GM23248 (cell line): Measurements from ENCODE around the gene DNAH7. TPM values are rescaled to one million over a fixed set of nuclear protein-coding genes. Genes with fewer than 3 reads are reported as not detected.

ENCODE experiments used
- DNase-seq: peaks from one replicate; pipeline ENCODE4 v3.0.0-alpha.2; 2015
- H2AFZ ChIP-seq: fragments of 200-600 bp; sonication (generic); 2 replicates; pipeline ENCODE4 v1.6.1; 2016; ENCODE audit warnings: antibody characterized with exemption
- H3F3A ChIP-seq: fragments of 200-600 bp; sonication (generic); 2 replicates; pipeline ENCODE4 v1.6.1; 2016; ENCODE audit warnings: mild to moderate bottlenecking, antibody characterized with exemption, mixed run types; ENCODE audit not compliant: insufficient read depth
- H3K27ac ChIP-seq: fragments of 200-600 bp; sonication (generic); 2 replicates; pipeline ENCODE4 v1.5.1; 2016; ENCODE audit warnings: mild to moderate bottlenecking
- H3K27me3 ChIP-seq: fragments of 200-600 bp; sonication (generic); replicated peaks from 2 replicates; pipeline ENCODE4 v1.6.1; 2016; ENCODE audit warnings: mild to moderate bottlenecking; ENCODE audit not compliant: insufficient read depth
- H3K36me3 ChIP-seq: fragments of 200-600 bp; sonication (generic); 2 replicates; pipeline ENCODE4 v1.6.1; 2016; ENCODE audit warnings: low read depth, mild to moderate bottlenecking
- H3K4me1 ChIP-seq: fragments of 200-600 bp; sonication (generic); 2 replicates; pipeline ENCODE4 v1.6.1; 2016; ENCODE audit warnings: mild to moderate bottlenecking; ENCODE audit not compliant: insufficient read depth
- H3K4me2 ChIP-seq: fragments of 200-600 bp; sonication (generic); one replicate; pipeline ENCODE4 v1.6.1; 2016; ENCODE audit warnings: mild to moderate bottlenecking; ENCODE audit not compliant: unreplicated experiment
- H3K4me3 ChIP-seq: fragments of 200-600 bp; sonication (generic); 2 replicates; pipeline ENCODE4 v1.5.1; 2016; ENCODE audit warnings: mild to moderate bottlenecking
- H3K79me2 ChIP-seq: fragments of 200-600 bp; sonication (generic); 2 replicates; pipeline ENCODE4 v1.6.1; 2016; ENCODE audit warnings: mild to moderate bottlenecking; ENCODE audit not compliant: insufficient read depth
- H3K9ac ChIP-seq: fragments of 200-600 bp; sonication (generic); 2 replicates; pipeline ENCODE4 v1.6.1; 2016; ENCODE audit warnings: mild to moderate bottlenecking
- H3K9me2 ChIP-seq: fragments of 200-600 bp; sonication (generic); 2 replicates; pipeline ENCODE4 v1.6.1; 2016; ENCODE audit warnings: mixed run types, mild to moderate bottlenecking, moderate library complexity; ENCODE audit not compliant: insufficient read depth
- H3K9me3 ChIP-seq: fragments of 200-600 bp; sonication (generic); one replicate; pipeline ENCODE4 v1.6.1; 2017; ENCODE audit warnings: low read depth
- H4K20me1 ChIP-seq: fragments of 200-600 bp; sonication (generic); 2 replicates; pipeline ENCODE4 v1.6.0; 2016; ENCODE audit not compliant: insufficient read depth
- EZH2 ChIP-seq: fragments of 200-600 bp; sonication (generic); IDR thresholded peaks from 2 replicates; pipeline ENCODE4 v1.6.1; 2018; ENCODE audit warnings: antibody characterized with exemption, mild to moderate bottlenecking; ENCODE audit not compliant: insufficient read depth, poor library complexity, severe bottlenecking
- EZH2phosphoT487 ChIP-seq: fragments of 200-600 bp; sonication (generic); IDR thresholded peaks from 2 replicates; pipeline ENCODE4 v1.6.1; 2018; ENCODE audit warnings: antibody characterized with exemption, moderate library complexity, mild to moderate bottlenecking, low read depth; ENCODE audit not compliant: insufficient read depth
- WGBS, 2 experiments: methylation state at CpG; one replicate each; pipeline ENCODE4 v1.1.6; 2015 to 2017; ENCODE audit warnings: low lambda C conversion rate in 2 of 2, low coverage in 1 of 2; ENCODE audit errors: missing lambda C conversion rate in 2 of 2; 5-methylcytosine and 5-hydroxymethylcytosine counted together
- in situ Hi-C: fragments of 300-500 bp; cut with MboI; formaldehyde crosslinking; loops from 2 replicates; pipeline ENCODE4 v1.15.0; 2020
- polyA plus RNA-seq: library from polyadenylated mRNA; unstranded; fragments of >200 nt; fragmentation: Nextera tagmentation; extraction: Ambion mirVana; gene quantifications from 2 replicates; pipeline ENCODE4 v1.2.1, GENCODE V29; 2016
- total RNA-seq: library from RNA; depleted of rRNA; stranded (reverse); fragments of >200 nt; shearing (Covaris generic); gene quantifications from 2 replicates; pipeline ENCODE4 v1.2.3, GENCODE V29; 2014

Gene DNAH7
- total and polyA plus RNA-seq, 2 experiments from 2014 or later = 0.40 to 0.43 TPM

DNA sequence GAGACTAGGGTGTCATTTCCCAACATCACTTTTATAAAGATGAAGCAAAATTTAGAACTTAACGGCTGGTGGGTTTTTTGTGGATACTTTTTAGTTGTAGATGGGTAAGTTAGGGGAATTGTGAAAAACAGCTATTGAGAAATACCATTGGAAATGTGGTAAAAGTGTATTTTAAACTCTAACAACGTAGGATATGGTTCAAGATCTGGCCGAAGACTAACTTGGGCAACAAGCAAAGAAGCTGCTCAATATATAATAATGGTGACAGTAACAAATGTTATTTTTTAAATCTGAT lies 1.6 kb downstream of the DNAH7 start:
- TF ChIP-seq EZH2phosphoT487 = no peak
- Histone ChIP-seq H3K4me2 (peak overlapping the region; percentile 79), H3K36me3 (no peaks in the 10 kb centered on the region), H3K79me2 (no peaks in the 10 kb centered on the region), H3K4me1 (peaks cover 16% of the 10 kb centered on the region), H3K27ac (no peak overlapping the region), H2AFZ (peak overlapping the region; percentile 63), H3K4me3 (peak overlapping the region; percentile 50), H3K9ac (peak overlapping the region; percentile 37), H3K27me3 (no peaks in the 10 kb centered on the region), H3F3A (peaks cover 7% of the 10 kb centered on the region; the same call in 1 of the 2 replicates), H3K9me3 (no peaks in the 10 kb centered on the region), H3K9me2 (no peaks in the 10 kb centered on the region), H4K20me1 (no peaks in the 10 kb centered on the region)
- no peak for DNase-seq
- WGBS, 2 experiments = 0 to 2% methylated on average over 3 of the region's 3 CpGs
- in situ Hi-C loops = loop anchor here (25.0 kb wide), 1 partner anchor 405 kb away; the partner anchor contains the start of gene SLC39A10

DNA sequence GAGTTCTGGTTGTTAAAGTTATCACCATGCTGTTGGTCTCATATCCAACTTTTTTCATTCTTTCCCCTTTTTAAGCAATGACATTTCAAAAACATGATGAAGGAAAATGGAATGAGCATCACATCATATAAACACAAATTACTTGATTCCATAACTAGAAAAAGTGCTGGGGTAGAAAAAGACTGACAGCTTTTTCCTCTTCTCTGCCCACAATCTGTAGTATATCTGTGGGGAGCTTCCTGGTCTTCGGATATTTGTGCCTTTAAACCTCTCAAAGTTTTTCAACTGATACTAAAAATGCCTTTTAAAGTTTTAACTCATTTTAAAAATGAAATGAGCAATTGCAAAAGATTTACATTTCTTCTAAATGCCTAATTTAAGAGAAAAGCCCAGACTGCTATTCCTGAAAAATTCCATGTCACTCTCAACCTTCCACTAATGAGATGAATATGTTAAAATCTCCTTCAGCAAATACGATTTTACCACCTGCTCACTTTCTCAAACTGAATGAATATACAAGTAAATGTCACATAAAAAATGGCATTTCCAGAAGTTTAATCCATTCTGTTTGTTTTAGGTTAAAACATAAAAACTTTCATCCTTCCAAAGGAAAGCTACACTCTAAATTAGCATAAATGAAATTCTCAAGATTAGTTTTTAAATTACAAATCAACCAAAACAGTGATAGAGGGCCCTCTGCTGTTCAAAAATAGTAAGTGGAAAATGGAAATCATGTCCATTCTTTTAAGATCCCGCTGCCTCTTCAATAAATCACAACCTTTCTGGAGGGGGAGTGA lies 2.1 kb downstream of the DNAH7 start:
- Histone ChIP-seq H3K27ac (no peak overlapping the region), H3K27me3 (no peaks in the 10 kb centered on the region), H3K9me2 (no peaks in the 10 kb centered on the region), H3K4me3 (peak overlapping the region; percentile 50), H4K20me1 (no peaks in the 10 kb centered on the region), H2AFZ (peak overlapping the region; percentile 63), H3K36me3 (no peaks in the 10 kb centered on the region), H3K9me3 (no peaks in the 10 kb centered on the region), H3K9ac (peak overlapping the region; percentile 37), H3K4me1 (peaks cover 16% of the 10 kb centered on the region), H3F3A (peaks cover 7% of the 10 kb centered on the region; the same call in 1 of the 2 replicates), H3K79me2 (no peaks in the 10 kb centered on the region), H3K4me2 (peak overlapping the region; percentile 79)
- in situ Hi-C loops = loop anchor here (25.0 kb wide), 1 partner anchor 404 kb away; the partner anchor contains the start of gene SLC39A10
- 49% methylated on average over 3 of the region's 3 CpGs for WGBS, 2 experiments
- DNase-seq = peak; percentile 65
- no peak for TF ChIP-seq EZH2
- no peak for TF ChIP-seq EZH2phosphoT487

DNA sequence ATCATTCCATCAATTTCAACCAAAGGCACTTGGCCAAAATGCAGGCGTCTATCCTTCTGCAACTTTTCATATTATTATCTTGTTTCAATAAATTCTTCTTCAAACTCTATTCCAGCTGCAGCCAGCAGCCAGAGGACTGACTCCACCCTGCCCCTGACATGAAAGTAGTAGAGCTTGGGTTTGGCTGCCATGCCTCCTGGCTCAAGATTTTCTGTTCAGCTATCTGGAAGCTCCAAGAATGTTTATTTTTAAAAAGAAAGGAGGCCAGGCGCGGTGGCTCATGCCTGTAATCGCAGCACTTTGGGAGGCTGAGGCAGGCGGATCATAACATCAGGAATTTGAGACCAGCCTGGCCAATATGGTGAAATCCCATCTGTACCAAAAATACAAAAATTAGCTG lies 4.9 kb downstream of the DNAH7 start:
- WGBS, 2 experiments = 13 to 15% methylated on average over 5 of the region's 5 CpGs
- no peaks in the 10 kb centered on the region for H3K36me3 ChIP-seq
- H4K20me1 ChIP-seq = no peaks in the 10 kb centered on the region
- H3K4me3 ChIP-seq = no peak overlapping the region
- DNase-seq = peak; percentile 0
- no peak overlapping the region for H3K9ac ChIP-seq
- H3K27ac ChIP-seq = no peak overlapping the region
- no peaks in the 10 kb centered on the region for H3K9me2 ChIP-seq
- H3K4me2 ChIP-seq = no peak overlapping the region
- no peak overlapping the region for H2AFZ ChIP-seq
- H3K9me3 ChIP-seq = no peaks in the 10 kb centered on the region
- no peak for TF ChIP-seq EZH2
- TF ChIP-seq EZH2phosphoT487 = no peak
- no peaks in the 10 kb centered on the region for H3K79me2 ChIP-seq
- in situ Hi-C loops = loop anchor here (25.0 kb wide), 1 partner anchor 401 kb away; the partner anchor contains the start of gene SLC39A10
- peaks cover 7% of the 10 kb centered on the region; the same call in 1 of the 2 replicates for H3F3A ChIP-seq
- no peaks in the 10 kb centered on the region for H3K27me3 ChIP-seq
- peaks cover 16% of the 10 kb centered on the region for H3K4me1 ChIP-seq

DNA sequence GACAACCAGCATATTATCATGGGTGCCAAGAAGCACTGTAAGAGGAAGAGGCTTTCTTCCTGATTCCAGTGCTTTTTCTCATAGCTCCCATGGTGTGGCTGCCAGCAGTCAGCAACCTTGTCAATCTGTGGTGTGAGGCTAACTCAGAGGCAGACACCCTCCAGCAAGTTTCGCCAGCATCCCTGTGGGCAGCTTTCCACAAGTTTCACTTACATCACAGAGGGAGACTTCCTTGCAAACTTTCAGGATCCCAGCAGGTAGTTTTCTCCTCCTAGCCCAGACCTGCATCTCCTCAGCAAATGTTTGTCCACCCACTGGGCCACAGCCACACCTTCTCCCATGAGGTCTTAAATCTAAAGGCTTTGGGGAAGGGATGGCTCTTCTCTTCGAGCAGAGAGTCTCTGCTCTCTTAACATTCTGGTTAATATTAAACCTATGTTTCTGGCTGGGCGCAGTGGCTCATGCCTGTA lies 9.1 kb downstream of the DNAH7 start:
- TF ChIP-seq EZH2 = no peak
- no peak for TF ChIP-seq EZH2phosphoT487
- Histone ChIP-seq H3K4me2 (no peak overlapping the region), H3K9me3 (no peaks in the 10 kb centered on the region), H2AFZ (no peak overlapping the region), H3F3A (no peaks in the 10 kb centered on the region), H3K4me3 (no peak overlapping the region), H3K9ac (no peak overlapping the region), H3K9me2 (no peaks in the 10 kb centered on the region), H3K36me3 (no peaks in the 10 kb centered on the region), H3K4me1 (no peaks in the 10 kb centered on the region), H3K27me3 (no peaks in the 10 kb centered on the region), H3K79me2 (no peaks in the 10 kb centered on the region), H3K27ac (no peak overlapping the region), H4K20me1 (no peaks in the 10 kb centered on the region)
- WGBS, 2 experiments = 63 to 69% methylated on average over 3 of the region's 3 CpGs
- peak; percentile 3 for DNase-seq
- in situ Hi-C loops = loop anchor here (25.0 kb wide), 1 partner anchor 397 kb away; the partner anchor contains the start of gene SLC39A10
